Vagina (tissue), 2 donors: ENCODE data around the gene SMARCE1. TPM values are rescaled to one million over a fixed set of nuclear protein-coding genes. Genes with fewer than 3 reads are reported as not detected.
"Not testable (repeated sequence)": the region's sequence is repeated elsewhere in the genome, so short reads cannot be mapped to it uniquely, and the experiment has no call there.

ENCODE experiments used
- DNase-seq, 2 donors: peaks; one replicate each; pipeline ENCODE4 v3.0.0-alpha.2; 2017; ENCODE audit errors: extremely low spot score in 2 of 2
- H3K27ac ChIP-seq: fragments of 200-600 bp; sonication (generic); one replicate; pipeline ENCODE4 v1.5.1; 2019
- H3K27me3 ChIP-seq: fragments of 200-600 bp; sonication (generic); one replicate; pipeline ENCODE4 v1.5.1; 2019
- H3K36me3 ChIP-seq, 2 donors: fragments of 200-600 bp; sonication (generic); one replicate each; pipeline ENCODE4 v1.5.1; 2017 to 2019
- H3K4me1 ChIP-seq: fragments of 200-600 bp; sonication (generic); one replicate; pipeline ENCODE4 v1.5.1; 2019
- H3K4me3 ChIP-seq, 2 donors: fragments of 200-600 bp; sonication (generic); 1 replicate in 1 of 2; 2 replicates in 1 of 2; pipeline ENCODE4 v1.5.1; 2016 to 2019
- H3K9me3 ChIP-seq: fragments of 200-600 bp; sonication (generic); one replicate; pipeline ENCODE4 v1.5.1; 2019
- CTCF ChIP-seq, 3 experiments: fragments of 450-650 bp in 2 of 3; fragments of 200-600 bp in 1 of 3; sonication (generic) in 1 of 3; IDR thresholded peaks; one replicate each; pipeline ENCODE4 v1.5.1; 2017 to 2019; ENCODE audit warnings: antibody characterized with exemption in 3 of 3, mild to moderate bottlenecking in 2 of 3, moderate library complexity in 2 of 3
- POLR2A ChIP-seq, 2 donors: fragments of 450-650 bp; IDR thresholded peaks; one replicate each; pipeline ENCODE4 v1.6.1; 2017; ENCODE audit warnings: antibody characterized with exemption in 2 of 2, mild to moderate bottlenecking in 2 of 2, moderate library complexity in 2 of 2
- POLR2AphosphoS5 ChIP-seq, 2 donors: sonication (generic); formaldehyde crosslinking; IDR thresholded peaks; one replicate each; pipeline ENCODE4 v1.9.0; 2017; ENCODE audit warnings: antibody characterized with exemption in 2 of 2, mild to moderate bottlenecking in 2 of 2, low read depth in 1 of 2; ENCODE audit not compliant: insufficient read depth in 1 of 2
- intact Hi-C: fragments of 100-400 bp; cut with DNase I; formaldehyde crosslinking; loops from one replicate; pipeline ENCODE4 v1.15.1; 2023
- total RNA-seq: library from RNA; depleted of rRNA; stranded (reverse); fragments of >200 nt; gene quantifications from one replicate; pipeline ENCODE4 v1.2.3, GENCODE V29; 2016

SMARCE1 gene
- total RNA-seq, 1 donor from 2014 or later, result 96.3 TPM

GRCh38 chr17:40597556-40598300 is 49.9 kb downstream of the SMARCE1 start:
- peak; percentile 52 to 72 for DNase-seq
- Histone ChIP-seq H3K27me3 (no peaks in the 10 kb centered on the region), H3K27ac (peak overlapping the region; percentile 22), H3K4me3 (no peak overlapping the region), H3K36me3 (no peaks in the 10 kb centered on the region), H3K4me1 (no peaks in the 10 kb centered on the region), H3K9me3 (no peaks in the 10 kb centered on the region)
- intact Hi-C loops, result no loop called here
- no peak for TF ChIP-seq POLR2A (IDR thresholded peaks at IDR 0.05)
- no peak for TF ChIP-seq CTCF (IDR thresholded peaks at IDR 0.05)
- no peak for TF ChIP-seq POLR2AphosphoS5 (IDR thresholded peaks at IDR 0.05; ENCODE audit: insufficient read depth in 1 of 2, low read depth in 1 of 2)

- TF ChIP-seq POLR2AphosphoS5 (IDR thresholded peaks at IDR 0.05; ENCODE audit: insufficient read depth in 1 of 2, low read depth in 1 of 2), result no peak
- TF ChIP-seq POLR2A (IDR thresholded peaks at IDR 0.05), result no peak
- no peak for TF ChIP-seq CTCF (IDR thresholded peaks at IDR 0.05)
- Histone ChIP-seq H3K4me1 (no peaks in the 10 kb centered on the region), H3K9me3 (no peaks in the 10 kb centered on the region), H3K36me3 (no peaks in the 10 kb centered on the region), H3K4me3 (no peak overlapping the region), H3K27me3 (no peaks in the 10 kb centered on the region), H3K27ac (no peak overlapping the region)
- intact Hi-C loops, result no loop called here
- DNase-seq, result no peak
Observed at GRCh38 chr17:40597156-40597555, 50.5 kb downstream of the SMARCE1 start.

GRCh38 chr17:40596261-40596919 is 51.2 kb downstream of the SMARCE1 start:
- DNase-seq, result no peak
- Histone ChIP-seq H3K4me1 (no peaks in the 10 kb centered on the region), H3K4me3 (no peak overlapping the region), H3K9me3 (no peaks in the 10 kb centered on the region), H3K36me3 (no peaks in the 10 kb centered on the region), H3K27me3 (no peaks in the 10 kb centered on the region), H3K27ac (no peak overlapping the region)
- intact Hi-C loops, result no loop called here
- TF ChIP-seq CTCF (IDR thresholded peaks at IDR 0.05), result no peak
- no peak for TF ChIP-seq POLR2AphosphoS5 (IDR thresholded peaks at IDR 0.05; ENCODE audit: insufficient read depth in 1 of 2, low read depth in 1 of 2)
- no peak for TF ChIP-seq POLR2A (IDR thresholded peaks at IDR 0.05)

- TF ChIP-seq POLR2A (IDR thresholded peaks at IDR 0.05) (no peak), POLR2AphosphoS5 (IDR thresholded peaks at IDR 0.05; ENCODE audit: insufficient read depth in 1 of 2, low read depth in 1 of 2) (no peak), CTCF (IDR thresholded peaks at IDR 0.05) (no peak)
- DNase-seq, result no peak
- Histone ChIP-seq H3K9me3 (no peaks in the 10 kb centered on the region), H3K27ac (no peak overlapping the region), H3K4me1 (no peaks in the 10 kb centered on the region), H3K27me3 (no peaks in the 10 kb centered on the region), H3K4me3 (no peak overlapping the region), H3K36me3 (no peaks in the 10 kb centered on the region)
- intact Hi-C loops, result no loop called here
Observed at GRCh38 chr17:40590742-40591141, 56.9 kb downstream of the SMARCE1 start.

GRCh38 chr17:40588552-40588951 is 59.1 kb downstream of the SMARCE1 start:
- no peaks in the 10 kb centered on the region for H3K27me3 ChIP-seq
- no peaks in the 10 kb centered on the region for H3K36me3 ChIP-seq
- intact Hi-C loops, result no loop called here
- H3K4me3 ChIP-seq, result no peak overlapping the region
- TF ChIP-seq POLR2A (IDR thresholded peaks at IDR 0.05), result no peak
- no peak for TF ChIP-seq POLR2AphosphoS5 (IDR thresholded peaks at IDR 0.05; ENCODE audit: insufficient read depth in 1 of 2, low read depth in 1 of 2)
- no peak for TF ChIP-seq CTCF (IDR thresholded peaks at IDR 0.05)
- DNase-seq, result no peak
- H3K9me3 ChIP-seq, result no peaks in the 10 kb centered on the region
- H3K27ac ChIP-seq, result no peak overlapping the region
- H3K4me1 ChIP-seq, result no peaks in the 10 kb centered on the region

- H3K4me3 ChIP-seq, H3K27ac ChIP-seq, H3K9me3 ChIP-seq, H3K27me3 ChIP-seq, intact Hi-C loops, H3K36me3 ChIP-seq, DNase-seq: not testable (repeated sequence)
- H3K4me1 ChIP-seq, result peaks cover 15% of the 10 kb centered on the region
Observed at GRCh38 chr17:40586264-40586663, 61.4 kb downstream of the SMARCE1 start.

GRCh38 chr17:40584950-40585349 is 62.7 kb downstream of the SMARCE1 start:
- H3K9me3 ChIP-seq, H3K27me3 ChIP-seq, H3K36me3 ChIP-seq, intact Hi-C loops, H3K4me3 ChIP-seq, DNase-seq, H3K27ac ChIP-seq: not testable (repeated sequence)
- H3K4me1 ChIP-seq, result peaks cover 15% of the 10 kb centered on the region
